ENCODE measurements around the gene VPS35.

Gene VPS35

DNA sequence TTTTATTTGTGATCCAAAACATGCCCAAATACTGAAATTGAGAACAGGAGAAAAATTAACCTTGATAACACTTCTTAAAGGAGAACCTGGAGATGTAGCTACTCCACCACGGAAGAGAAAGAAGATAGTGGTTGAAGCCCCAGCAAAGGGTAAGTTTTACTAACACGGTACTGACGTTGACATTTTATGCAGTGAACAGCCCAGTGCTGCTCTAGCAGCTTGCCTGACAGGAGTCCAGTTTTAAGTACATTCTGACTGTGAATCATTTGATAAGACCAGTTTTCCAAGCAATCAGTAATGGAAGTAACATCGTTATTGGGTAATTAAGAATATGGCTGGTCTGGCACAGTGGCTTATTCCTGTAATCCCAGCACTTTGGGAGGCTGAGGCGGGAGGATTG lies 7.0 kb upstream of the VPS35 start:
- H3K14ac ChIP-seq (ENCODE audit: low read length) = no peak overlapping the region
- no peak overlapping the region for H4K12ac ChIP-seq (ENCODE audit: low read depth, low read length)
- peaks cover 21 to 30% of the 10 kb centered on the region in 2 experiments for H3K36me3 ChIP-seq (ENCODE audit: control insufficient read depth in 1 of 2, insufficient read depth in 2 of 2, low read length in 2 of 2)
- H2BK12ac ChIP-seq (ENCODE audit: low read length) = no peak overlapping the region
- H3K79me2 ChIP-seq (ENCODE audit: control insufficient read depth, insufficient read depth, low read length, poor library complexity) = no peaks in the 10 kb centered on the region
- no peak overlapping the region for H3K4me3 ChIP-seq (ENCODE audit: low read depth, low read length)
- no peaks in the 10 kb centered on the region for H3K79me1 ChIP-seq (ENCODE audit: low read length)
- H3K9me3 ChIP-seq (ENCODE audit: insufficient read depth, low read depth, low read length) = no peaks in the 10 kb centered on the region
- H3K4me2 ChIP-seq (ENCODE audit: low read length) = no peak overlapping the region
- H3K9ac ChIP-seq (ENCODE audit: low read length) = no peak overlapping the region
- H2AK5ac ChIP-seq (ENCODE audit: low read length) = no peak overlapping the region
- no peak overlapping the region for H2BK5ac ChIP-seq (ENCODE audit: low read depth, low read length, poor library complexity)
- H3K23ac ChIP-seq (ENCODE audit: low read length) = no peak overlapping the region
- H3K4me1 ChIP-seq (ENCODE audit: control insufficient read depth in 1 of 2, insufficient read depth in 2 of 2, low read length in 2 of 2) = no peaks in the 10 kb centered on the region
- WGBS (ENCODE audit: extremely low coverage, insufficient coverage, insufficient read length) = no CpG with 5 or more reads among the region's 5 CpGs
- no peak overlapping the region for H2AFZ ChIP-seq (ENCODE audit: insufficient read depth, low read length, poor library complexity)
- H4K8ac ChIP-seq (ENCODE audit: low read depth, low read length) = no peak overlapping the region
- H3K27ac ChIP-seq (ENCODE audit: low read depth, low read length) = no peak overlapping the region
- no peak overlapping the region for H3K18ac ChIP-seq (ENCODE audit: low read length)
- H4K91ac ChIP-seq (ENCODE audit: low read depth, low read length) = no peak overlapping the region
- H3K27me3 ChIP-seq (ENCODE audit: insufficient read depth, low read length) = no peaks in the 10 kb centered on the region
- no peak overlapping the region for H3K4ac ChIP-seq (ENCODE audit: low read depth, low read length)
- no peak overlapping the region for H2BK120ac ChIP-seq (ENCODE audit: insufficient read depth, low read length, poor library complexity)
- no peak for DNase-seq

GRCh38 chr16:46693598-46693997 lies 4.6 kb upstream of the VPS35 start:
- Histone ChIP-seq H4K91ac (ENCODE audit: low read depth, low read length) (no peak overlapping the region), H3K9ac (ENCODE audit: low read length) (no peak overlapping the region), H3K14ac (ENCODE audit: low read length) (no peak overlapping the region), H2BK12ac (ENCODE audit: low read length) (no peak overlapping the region), H3K4me1 (ENCODE audit: control insufficient read depth in 1 of 2, insufficient read depth in 2 of 2, low read length in 2 of 2) (peaks cover 0 to 2% of the 10 kb centered on the region in 2 experiments), H2AFZ (ENCODE audit: insufficient read depth, low read length, poor library complexity) (no peak overlapping the region), H3K18ac (ENCODE audit: low read length) (no peak overlapping the region), H3K4me3 (ENCODE audit: low read depth, low read length) (no peak overlapping the region), H3K23ac (ENCODE audit: low read length) (no peak overlapping the region), H3K79me1 (ENCODE audit: low read length) (peaks cover 10% of the 10 kb centered on the region), H2AK5ac (ENCODE audit: low read length) (no peak overlapping the region), H3K36me3 (ENCODE audit: control insufficient read depth in 1 of 2, insufficient read depth in 2 of 2, low read length in 2 of 2) (peaks cover 19 to 26% of the 10 kb centered on the region in 2 experiments), H3K27ac (ENCODE audit: low read depth, low read length) (no peak overlapping the region), H3K79me2 (ENCODE audit: control insufficient read depth, insufficient read depth, low read length, poor library complexity) (peaks cover 14% of the 10 kb centered on the region), H2BK120ac (ENCODE audit: insufficient read depth, low read length, poor library complexity) (no peak overlapping the region), H4K8ac (ENCODE audit: low read depth, low read length) (no peak overlapping the region), H3K4ac (ENCODE audit: low read depth, low read length) (peak overlapping the region; percentile 85), H3K27me3 (ENCODE audit: insufficient read depth, low read length) (no peaks in the 10 kb centered on the region), H3K4me2 (ENCODE audit: low read length) (no peak overlapping the region), H4K12ac (ENCODE audit: low read depth, low read length) (no peak overlapping the region), H2BK5ac (ENCODE audit: low read depth, low read length, poor library complexity) (no peak overlapping the region), H3K9me3 (ENCODE audit: insufficient read depth, low read depth, low read length) (no peaks in the 10 kb centered on the region)
- no CpG with 5 or more reads among the region's 2 CpGs for WGBS (ENCODE audit: extremely low coverage, insufficient coverage, insufficient read length)
- DNase-seq = no peak

GRCh38 chr16:46691726-46692125 lies 2.7 kb upstream of the VPS35 start:
- no peak overlapping the region for H3K23ac ChIP-seq (ENCODE audit: low read length)
- peaks cover 4 to 8% of the 10 kb centered on the region in 2 experiments for H3K4me1 ChIP-seq (ENCODE audit: control insufficient read depth in 1 of 2, insufficient read depth in 2 of 2, low read length in 2 of 2)
- H3K36me3 ChIP-seq (ENCODE audit: control insufficient read depth in 1 of 2, insufficient read depth in 2 of 2, low read length in 2 of 2) = peaks cover 13 to 16% of the 10 kb centered on the region in 2 experiments
- H3K9me3 ChIP-seq (ENCODE audit: insufficient read depth, low read depth, low read length) = no peaks in the 10 kb centered on the region
- H3K4me2 ChIP-seq (ENCODE audit: low read length) = peak overlapping the region; percentile 84
- peak overlapping the region; percentile 73 for H3K4ac ChIP-seq (ENCODE audit: low read depth, low read length)
- H2BK12ac ChIP-seq (ENCODE audit: low read length) = no peak overlapping the region
- H4K91ac ChIP-seq (ENCODE audit: low read depth, low read length) = no peak overlapping the region
- H3K27me3 ChIP-seq (ENCODE audit: insufficient read depth, low read length) = no peaks in the 10 kb centered on the region
- H2AK5ac ChIP-seq (ENCODE audit: low read length) = no peak overlapping the region
- H3K27ac ChIP-seq (ENCODE audit: low read depth, low read length) = no peak overlapping the region
- peaks cover 18% of the 10 kb centered on the region for H3K79me2 ChIP-seq (ENCODE audit: control insufficient read depth, insufficient read depth, low read length, poor library complexity)
- H2BK120ac ChIP-seq (ENCODE audit: insufficient read depth, low read length, poor library complexity) = no peak overlapping the region
- no peak overlapping the region for H3K14ac ChIP-seq (ENCODE audit: low read length)
- no peak overlapping the region for H4K8ac ChIP-seq (ENCODE audit: low read depth, low read length)
- H3K9ac ChIP-seq (ENCODE audit: low read length) = no peak overlapping the region
- H2BK5ac ChIP-seq (ENCODE audit: low read depth, low read length, poor library complexity) = no peak overlapping the region
- no peak overlapping the region for H3K18ac ChIP-seq (ENCODE audit: low read length)
- DNase-seq = no peak
- no peak overlapping the region for H3K4me3 ChIP-seq (ENCODE audit: low read depth, low read length)
- H3K79me1 ChIP-seq (ENCODE audit: low read length) = peaks cover 14% of the 10 kb centered on the region
- no peak overlapping the region for H2AFZ ChIP-seq (ENCODE audit: insufficient read depth, low read length, poor library complexity)
- H4K12ac ChIP-seq (ENCODE audit: low read depth, low read length) = no peak overlapping the region
- WGBS (ENCODE audit: extremely low coverage, insufficient coverage, insufficient read length) = 100% methylated on average over 3 of the region's 4 CpGs

- no peaks in the 10 kb centered on the region for H3K27me3 ChIP-seq (ENCODE audit: insufficient read depth, low read length)
- no peak overlapping the region for H2AK5ac ChIP-seq (ENCODE audit: low read length)
- H3K36me3 ChIP-seq (ENCODE audit: control insufficient read depth in 1 of 2, insufficient read depth in 2 of 2, low read length in 2 of 2) = peaks cover 5 to 8% of the 10 kb centered on the region in 2 experiments
- H3K9me3 ChIP-seq (ENCODE audit: insufficient read depth, low read depth, low read length) = no peaks in the 10 kb centered on the region
- peak overlapping the region; percentile 15 for H2BK5ac ChIP-seq (ENCODE audit: low read depth, low read length, poor library complexity)
- H3K9ac ChIP-seq (ENCODE audit: low read length) = peak overlapping the region; percentile 85
- peak overlapping the region; percentile 78 for H3K4ac ChIP-seq (ENCODE audit: low read depth, low read length)
- H4K91ac ChIP-seq (ENCODE audit: low read depth, low read length) = peak overlapping the region; percentile 57
- peak overlapping the region; percentile 72 for H3K27ac ChIP-seq (ENCODE audit: low read depth, low read length)
- H3K23ac ChIP-seq (ENCODE audit: low read length) = peak overlapping the region; percentile 83
- H3K79me1 ChIP-seq (ENCODE audit: low read length) = peaks cover 14% of the 10 kb centered on the region
- no peak overlapping the region for H2BK120ac ChIP-seq (ENCODE audit: insufficient read depth, low read length, poor library complexity)
- H3K4me1 ChIP-seq (ENCODE audit: control insufficient read depth in 1 of 2, insufficient read depth in 2 of 2, low read length in 2 of 2) = peaks cover 4 to 8% of the 10 kb centered on the region in 2 experiments
- H2AFZ ChIP-seq (ENCODE audit: insufficient read depth, low read length, poor library complexity) = no peak overlapping the region
- H3K79me2 ChIP-seq (ENCODE audit: control insufficient read depth, insufficient read depth, low read length, poor library complexity) = peaks cover 18% of the 10 kb centered on the region
- no peak overlapping the region for H2BK12ac ChIP-seq (ENCODE audit: low read length)
- H4K8ac ChIP-seq (ENCODE audit: low read depth, low read length) = peak overlapping the region; percentile 15
- H3K4me2 ChIP-seq (ENCODE audit: low read length) = peak overlapping the region; percentile 84
- no peak for DNase-seq
- H3K14ac ChIP-seq (ENCODE audit: low read length) = peak overlapping the region; percentile 15
- no peak overlapping the region for H4K12ac ChIP-seq (ENCODE audit: low read depth, low read length)
- peak overlapping the region; percentile 22 for H3K18ac ChIP-seq (ENCODE audit: low read length)
- no CpG with 5 or more reads among the region's 21 CpGs for WGBS (ENCODE audit: extremely low coverage, insufficient coverage, insufficient read length)
- peak overlapping the region; percentile 93 for H3K4me3 ChIP-seq (ENCODE audit: low read depth, low read length)
These were observed 1.6 kb upstream of the VPS35 start for GRCh38 chr16:46690281-46691178.
